ENCODE measurements around the gene USP36. TPM values are rescaled to one million over a fixed set of nuclear protein-coding genes. Genes with fewer than 3 reads are reported as not detected.

The USP36 gene
- total RNA-seq, 1 donor from 2014 or later = 54.1 TPM

GRCh38 chr17:78876094-78876597, 35.5 kb upstream of the USP36 start:
- Mint-ChIP-seq H3K4me3 (ENCODE audit: low read depth) (no peak overlapping the region), H3K4me1 (ENCODE audit: low read depth) (no peaks in the 10 kb centered on the region), H3K9me3 (ENCODE audit: low read depth) (no peaks in the 10 kb centered on the region), H3K36me3 (ENCODE audit: insufficient read depth) (peaks cover 4% of the 10 kb centered on the region), H3K27ac (no peak overlapping the region), H3K27me3 (no peaks in the 10 kb centered on the region)
- TF ChIP-seq CTCF (IDR thresholded peaks at IDR 0.05; ENCODE audit: unreplicated experiment) = no peak
- no peak for DNase-seq (ENCODE audit: low spot score, unreplicated experiment)

DNA sequence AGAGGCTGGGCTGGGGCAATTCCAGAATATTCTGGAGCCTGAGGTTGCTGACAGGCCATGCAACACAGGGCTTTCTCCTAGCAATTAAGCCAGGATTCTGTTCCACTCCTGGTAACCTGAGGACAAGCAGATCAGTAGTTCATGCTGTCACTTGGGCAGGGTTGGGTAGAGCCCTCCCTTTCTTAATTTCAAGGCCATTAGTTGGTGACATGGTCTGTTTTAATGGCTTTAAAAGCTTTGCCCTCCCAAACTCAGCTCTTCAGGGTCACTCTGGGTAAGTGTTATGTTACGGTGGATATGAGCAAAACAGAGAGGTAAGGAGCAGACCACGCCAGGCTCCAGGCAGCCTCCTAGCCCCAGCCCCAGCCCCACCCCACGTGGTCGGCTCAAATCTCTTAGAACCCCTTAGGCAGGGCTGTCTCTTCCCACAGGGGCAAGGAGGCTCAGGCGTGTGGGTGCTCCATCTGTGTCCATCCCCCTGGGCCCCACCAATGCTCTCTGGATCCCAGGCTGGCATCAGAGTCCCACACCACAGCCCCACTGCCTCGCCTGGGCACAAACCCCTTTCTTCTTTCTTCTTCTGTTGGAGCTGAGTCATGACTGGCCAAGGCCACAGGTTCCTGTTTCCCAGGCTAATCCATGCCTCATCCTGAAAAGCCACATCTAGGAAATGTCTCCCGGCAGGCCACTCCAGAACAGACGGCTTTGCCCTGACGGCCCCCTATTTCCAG, 34.9 kb upstream of the USP36 start:
- Mint-ChIP-seq H3K27me3 (no peaks in the 10 kb centered on the region), H3K27ac (no peak overlapping the region)
- DNase-seq (ENCODE audit: low spot score, unreplicated experiment) = no peak

DNA sequence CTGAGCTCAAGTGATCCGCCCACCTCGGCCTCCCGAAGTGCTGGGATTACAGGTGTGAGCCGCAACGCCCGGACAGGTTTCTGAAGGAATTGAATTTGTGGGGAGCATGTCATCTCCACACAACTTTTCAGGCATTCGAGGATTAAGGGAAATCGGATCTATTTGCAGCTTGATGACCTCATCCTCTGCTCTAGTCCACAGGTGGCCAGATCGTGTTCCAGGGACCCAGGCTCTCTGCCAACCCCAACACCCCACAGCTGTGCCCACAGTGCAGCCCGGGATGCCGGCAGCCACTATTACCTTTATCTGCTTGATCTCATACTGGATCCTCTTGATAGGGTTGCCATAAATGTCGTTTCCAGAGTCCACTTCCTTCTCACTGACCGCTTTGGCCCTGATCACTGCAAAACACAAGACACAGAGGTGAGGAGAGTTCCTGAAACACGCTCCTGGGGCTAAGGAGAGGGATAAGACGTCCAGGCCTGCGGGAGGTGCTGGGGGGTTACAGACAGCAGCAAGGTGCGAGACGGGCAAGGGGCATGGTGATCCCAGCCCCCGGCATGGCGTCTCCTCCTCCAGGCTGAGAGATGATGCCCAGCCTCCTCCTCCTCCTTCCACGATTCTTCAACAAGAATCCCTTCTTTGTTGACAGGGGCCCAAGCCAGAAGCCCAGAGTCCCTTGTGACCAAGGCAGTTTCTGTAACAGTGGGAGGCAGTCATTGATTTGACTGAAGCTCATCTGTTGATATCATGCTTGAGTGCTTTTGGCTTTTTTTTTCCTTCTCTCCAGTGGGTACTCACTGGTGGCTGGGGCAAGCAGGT, 33.1 kb upstream of the USP36 start:
- no peak for TF ChIP-seq CTCF (IDR thresholded peaks at IDR 0.05; ENCODE audit: unreplicated experiment)
- no peak overlapping the region for H3K27ac Mint-ChIP-seq
- H3K9me3 Mint-ChIP-seq (ENCODE audit: low read depth) = no peaks in the 10 kb centered on the region
- peaks cover 13% of the 10 kb centered on the region for H3K36me3 Mint-ChIP-seq (ENCODE audit: insufficient read depth)
- H3K4me1 Mint-ChIP-seq (ENCODE audit: low read depth) = no peaks in the 10 kb centered on the region
- no peak overlapping the region for H3K4me3 Mint-ChIP-seq (ENCODE audit: low read depth)
- no peaks in the 10 kb centered on the region for H3K27me3 Mint-ChIP-seq
- no peak for DNase-seq (ENCODE audit: low spot score, unreplicated experiment)

More for the DNA sequence above, 34.9 kb upstream of the USP36 start:
- H3K4me1 Mint-ChIP-seq (ENCODE audit: low read depth) = no peaks in the 10 kb centered on the region
- H3K36me3 Mint-ChIP-seq (ENCODE audit: insufficient read depth) = peaks cover 8% of the 10 kb centered on the region
- no peaks in the 10 kb centered on the region for H3K9me3 Mint-ChIP-seq (ENCODE audit: low read depth)
- H3K4me3 Mint-ChIP-seq (ENCODE audit: low read depth) = no peak overlapping the region
- no peak for TF ChIP-seq CTCF (IDR thresholded peaks at IDR 0.05; ENCODE audit: unreplicated experiment)

DNA sequence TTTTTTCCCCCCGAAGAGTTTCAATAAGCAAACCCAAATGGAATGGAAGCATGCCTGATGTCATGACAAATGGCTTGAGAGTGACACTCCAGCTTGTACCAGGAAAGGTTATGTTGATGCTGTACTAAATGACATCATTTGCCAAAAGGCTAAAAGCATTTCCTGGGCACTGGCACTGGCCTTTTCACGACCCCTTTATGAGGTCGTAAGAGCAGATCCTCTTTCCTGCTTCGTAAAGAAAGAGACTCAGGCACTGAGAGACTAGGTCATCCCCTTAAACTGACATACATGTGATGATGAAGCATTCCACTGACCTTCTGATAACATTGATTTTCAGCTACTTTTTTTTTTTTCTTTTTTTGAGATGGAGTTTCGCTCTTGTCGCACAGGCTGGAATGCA, 31.9 kb upstream of the USP36 start:
- H3K4me3 Mint-ChIP-seq (ENCODE audit: low read depth) = no peak overlapping the region
- peaks cover 12% of the 10 kb centered on the region for H3K36me3 Mint-ChIP-seq (ENCODE audit: insufficient read depth)
- no peak for TF ChIP-seq CTCF (IDR thresholded peaks at IDR 0.05; ENCODE audit: unreplicated experiment)
- no peaks in the 10 kb centered on the region for H3K27me3 Mint-ChIP-seq
- no peak for DNase-seq (ENCODE audit: low spot score, unreplicated experiment)
- no peaks in the 10 kb centered on the region for H3K4me1 Mint-ChIP-seq (ENCODE audit: low read depth)
- H3K27ac Mint-ChIP-seq = no peak overlapping the region
- no peaks in the 10 kb centered on the region for H3K9me3 Mint-ChIP-seq (ENCODE audit: low read depth)

- H3K27me3 Mint-ChIP-seq = no peaks in the 10 kb centered on the region
- H3K4me1 Mint-ChIP-seq (ENCODE audit: low read depth) = no peaks in the 10 kb centered on the region
These were observed 30.0 kb upstream of the USP36 start for GRCh38 chr17:78870621-78871020.

More at GRCh38 chr17:78870621-78871020, 30.0 kb upstream of the USP36 start:
- no peak for DNase-seq (ENCODE audit: low spot score, unreplicated experiment)
- TF ChIP-seq CTCF (IDR thresholded peaks at IDR 0.05; ENCODE audit: unreplicated experiment) = no peak
- Mint-ChIP-seq H3K9me3 (ENCODE audit: low read depth) (no peaks in the 10 kb centered on the region), H3K36me3 (ENCODE audit: insufficient read depth) (peaks cover 12% of the 10 kb centered on the region), H3K4me3 (ENCODE audit: low read depth) (no peak overlapping the region), H3K27ac (no peak overlapping the region)
